GM21825 (cell line): Measurements from ENCODE around the gene EHF.
"Not testable (repeated sequence)": the region's sequence is repeated elsewhere in the genome, so short reads cannot be mapped to it uniquely, and the experiment has no call there.

Experiments
- ATAC-seq: cut with Tn5 transposase; IDR thresholded peaks from one replicate; pipeline ENCODE4 v1.9.1; 2021; ENCODE audit warnings: mild to moderate bottlenecking, moderate library complexity; ENCODE audit not compliant: unreplicated experiment

EHF gene

GRCh38 chr11:34665077-34665835 is 44.4 kb downstream of the EHF start:
- ATAC-seq = no peak

GRCh38 chr11:34667810-34668582 is 47.1 kb downstream of the EHF start:
- ATAC-seq = no peak

DNA sequence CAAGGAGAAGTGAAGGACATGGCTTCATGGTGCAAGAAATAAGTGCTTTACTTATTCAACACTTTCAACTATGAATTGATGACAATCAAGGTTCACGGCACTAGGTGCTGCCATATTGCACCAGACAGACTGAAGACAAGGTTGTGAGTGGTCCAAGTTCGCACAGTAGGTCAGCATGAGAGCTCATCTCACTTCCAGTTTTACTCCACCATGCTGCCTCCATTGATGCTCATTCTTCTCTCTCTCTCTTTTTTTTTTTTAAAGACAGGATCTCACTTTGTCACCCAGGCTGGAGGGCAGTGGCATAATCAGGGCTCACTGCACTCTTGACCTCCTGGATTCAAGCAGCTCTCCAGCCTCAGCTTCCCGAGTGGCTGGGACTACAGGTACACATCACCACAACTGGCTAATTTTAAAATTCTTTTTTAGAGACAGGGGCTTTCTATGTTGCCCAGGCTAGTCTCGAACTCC is 47.7 kb downstream of the EHF start:
- no peak for ATAC-seq

GRCh38 chr11:34669458-34669857 is 48.6 kb downstream of the EHF start:
- no peak for ATAC-seq

GRCh38 chr11:34671117-34671516 is 50.2 kb downstream of the EHF start:
- no peak for ATAC-seq

GRCh38 chr11:34671946-34672345 is 51.1 kb downstream of the EHF start:
- ATAC-seq = no peak

DNA sequence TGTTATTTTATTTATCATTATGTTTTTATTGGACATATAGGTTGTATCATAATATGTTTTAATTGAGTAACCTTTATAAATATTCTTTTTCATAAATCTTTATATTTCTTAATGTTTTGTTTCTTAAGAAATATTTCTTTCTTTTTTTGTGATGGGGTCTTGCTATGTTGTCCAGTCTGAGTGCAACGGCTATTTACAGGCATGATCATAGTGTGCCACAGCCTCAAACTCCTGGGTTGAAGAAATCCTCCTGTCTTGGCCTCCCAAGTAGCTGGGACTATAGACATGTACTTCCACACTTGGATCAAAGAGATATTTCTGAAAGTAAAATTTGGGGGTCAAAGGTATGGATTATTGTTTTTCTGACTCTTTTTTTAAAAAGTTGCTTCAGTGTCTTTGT is 53.1 kb downstream of the EHF start:
- no peak for ATAC-seq

DNA sequence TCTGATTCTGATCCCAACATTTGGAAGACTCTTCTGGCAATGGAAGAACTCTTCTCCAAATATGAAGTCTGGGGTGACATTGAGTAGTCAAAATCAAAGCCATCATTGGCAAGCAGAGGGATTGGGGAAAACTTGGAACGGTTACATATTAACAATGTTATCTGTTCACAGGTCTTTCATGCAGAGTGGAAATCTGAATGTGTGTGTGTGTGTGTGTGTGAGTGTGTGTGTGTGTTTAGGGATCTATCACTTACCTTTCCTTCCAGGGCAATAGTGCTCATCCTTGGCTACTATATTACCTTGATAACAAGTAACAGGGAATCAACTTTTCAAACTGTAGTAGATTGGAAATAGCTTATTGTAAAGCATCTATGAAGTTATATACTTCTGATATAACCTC is 55.3 kb downstream of the EHF start:
- ATAC-seq = no peak

DNA sequence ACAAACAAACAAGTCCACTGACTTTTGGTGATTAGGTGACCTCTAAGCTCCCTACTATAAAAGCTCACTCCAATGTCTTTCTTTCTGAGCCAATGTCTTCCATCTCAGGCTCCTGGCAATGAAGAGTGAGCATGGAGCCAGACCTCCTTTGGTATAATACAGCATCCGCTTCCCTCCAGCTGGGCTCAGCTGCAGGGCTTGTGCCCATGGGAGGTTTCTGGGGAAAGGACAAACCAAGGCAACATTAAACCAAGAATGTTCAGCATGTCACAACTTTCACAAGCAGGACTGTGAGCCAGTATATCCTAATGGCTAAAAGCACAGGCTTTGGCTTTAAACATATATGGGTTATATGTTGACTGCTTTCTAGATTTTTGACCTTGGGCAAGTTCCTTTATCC is 58.8 kb downstream of the EHF start:
- no peak for ATAC-seq

DNA sequence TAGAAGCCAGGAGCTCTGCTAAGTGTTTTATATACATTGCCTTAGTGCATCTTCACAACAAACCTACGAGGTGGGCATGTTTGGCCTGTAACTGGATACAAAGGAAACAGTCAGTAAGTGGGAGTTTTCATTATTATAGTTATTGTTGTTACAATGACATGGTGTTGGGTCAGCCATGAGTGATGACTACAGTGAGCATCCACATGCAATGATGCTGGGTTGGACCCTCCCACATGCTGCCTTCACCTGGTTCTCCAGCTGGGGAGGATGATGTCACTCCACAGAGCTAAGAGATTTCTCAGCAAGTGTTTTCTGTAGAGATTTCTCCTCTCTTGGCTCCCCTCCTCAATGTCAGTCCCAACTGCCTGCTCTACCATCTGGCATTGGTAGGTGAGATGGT is 59.3 kb downstream of the EHF start:
- ATAC-seq = no peak

- no peak for ATAC-seq
Measured at GRCh38 chr11:34680918-34681586, 60.2 kb downstream of the EHF start.

DNA sequence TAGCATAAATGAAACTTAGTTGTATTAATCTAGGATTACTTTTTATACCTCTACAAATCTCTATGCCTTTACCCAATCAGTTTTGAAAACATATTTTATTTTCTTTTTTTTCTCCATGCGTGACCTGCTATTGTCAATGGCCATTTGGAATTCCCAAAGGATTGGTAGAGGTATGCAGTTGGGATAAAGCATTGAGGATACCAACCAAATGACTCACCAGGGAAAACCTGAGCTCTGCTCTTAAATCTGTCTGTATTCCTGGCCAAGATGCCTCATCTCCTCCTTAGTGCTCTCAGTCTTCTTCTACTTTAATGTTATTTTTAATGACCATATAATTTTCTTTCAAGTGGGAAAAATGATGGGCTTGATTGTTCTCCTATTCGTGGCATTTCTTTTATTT is 61.9 kb downstream of the EHF start:
- ATAC-seq = no peak

DNA sequence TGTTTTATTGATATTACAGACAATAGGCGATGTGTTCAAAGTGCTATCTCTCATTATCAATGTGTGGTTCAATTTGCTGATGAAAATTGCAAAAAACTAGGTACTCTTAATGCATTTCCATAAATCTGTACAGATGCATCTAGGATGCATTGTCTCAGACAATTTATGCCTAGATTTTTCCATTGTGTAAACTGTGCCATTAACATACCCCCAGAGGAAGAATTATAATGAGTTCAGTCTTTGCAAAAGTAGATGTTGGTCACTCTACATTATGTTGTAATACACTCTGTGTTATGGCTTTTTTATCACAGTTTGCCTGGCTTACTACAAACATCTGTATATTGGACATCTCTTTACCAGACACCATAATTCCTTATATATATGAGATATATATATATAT is 62.5 kb downstream of the EHF start:
- no peak for ATAC-seq

DNA sequence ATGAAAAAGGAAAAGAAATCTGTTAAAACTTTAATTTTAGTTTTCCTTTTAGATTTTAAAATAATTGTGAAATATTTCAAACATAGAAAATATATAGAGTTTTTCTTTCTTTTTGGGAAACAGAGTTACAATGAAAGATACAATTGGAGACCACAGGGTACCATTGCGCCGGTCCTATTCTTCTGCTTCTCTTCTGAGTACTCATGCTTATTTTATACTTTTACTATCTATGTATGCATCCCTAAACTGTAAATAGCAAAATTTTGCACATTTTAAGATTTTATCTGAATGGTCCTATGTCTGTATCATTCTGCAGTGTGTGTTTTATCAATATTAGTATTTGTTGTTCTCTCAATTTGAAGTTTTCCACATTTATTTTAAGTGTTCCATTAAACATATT is 65.0 kb downstream of the EHF start:
- ATAC-seq = no peak

GRCh38 chr11:34692299-34692698 is 71.4 kb downstream of the EHF start:
- ATAC-seq = not testable (repeated sequence)

GRCh38 chr11:34696862-34697261 is 76.0 kb downstream of the EHF start:
- no peak for ATAC-seq

DNA sequence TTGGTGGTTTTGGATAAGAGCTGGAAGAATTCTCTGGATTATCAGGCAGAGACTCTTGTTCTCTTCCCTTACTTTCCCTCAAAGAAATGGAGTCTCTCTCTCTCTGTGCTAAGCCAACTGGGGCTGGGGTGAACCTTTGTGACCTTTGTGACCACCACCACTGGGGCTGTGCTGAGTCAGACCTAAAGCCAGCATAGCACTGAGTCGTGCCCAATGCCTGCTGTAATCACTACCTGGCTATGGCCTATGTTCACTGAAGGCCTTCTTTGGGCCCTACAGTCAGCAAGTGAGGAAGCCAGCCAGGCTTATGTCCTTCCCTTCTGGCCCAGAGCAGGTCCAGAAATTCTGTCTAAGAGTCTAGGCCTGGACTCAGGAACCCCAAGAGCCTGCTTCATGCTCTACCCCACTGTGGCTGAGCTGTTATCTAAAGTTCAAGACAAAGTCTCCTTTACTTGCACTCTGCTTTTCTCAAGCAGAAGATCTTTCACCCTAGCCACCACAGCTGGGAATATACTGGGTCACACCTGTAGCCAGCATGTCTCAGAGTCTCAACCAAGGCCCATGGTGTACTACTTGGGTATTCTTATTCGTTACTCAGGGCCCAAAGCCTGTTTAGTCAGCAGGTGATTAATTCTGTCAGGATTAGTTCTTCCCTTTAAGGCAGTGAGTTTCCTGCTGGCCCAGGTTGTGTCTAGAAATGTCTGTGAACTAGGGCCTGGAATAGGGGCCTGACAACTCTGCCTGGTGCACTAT is 86.0 kb downstream of the EHF start:
- no peak for ATAC-seq

GRCh38 chr11:34707462-34707840 is 86.6 kb downstream of the EHF start:
- no peak for ATAC-seq
